ENCODE data around the gene RHD.
"Not testable (repeated sequence)": the region's sequence is repeated elsewhere in the genome, so short reads cannot be mapped to it uniquely, and the experiment has no call there.

Gene RHD

DNA sequence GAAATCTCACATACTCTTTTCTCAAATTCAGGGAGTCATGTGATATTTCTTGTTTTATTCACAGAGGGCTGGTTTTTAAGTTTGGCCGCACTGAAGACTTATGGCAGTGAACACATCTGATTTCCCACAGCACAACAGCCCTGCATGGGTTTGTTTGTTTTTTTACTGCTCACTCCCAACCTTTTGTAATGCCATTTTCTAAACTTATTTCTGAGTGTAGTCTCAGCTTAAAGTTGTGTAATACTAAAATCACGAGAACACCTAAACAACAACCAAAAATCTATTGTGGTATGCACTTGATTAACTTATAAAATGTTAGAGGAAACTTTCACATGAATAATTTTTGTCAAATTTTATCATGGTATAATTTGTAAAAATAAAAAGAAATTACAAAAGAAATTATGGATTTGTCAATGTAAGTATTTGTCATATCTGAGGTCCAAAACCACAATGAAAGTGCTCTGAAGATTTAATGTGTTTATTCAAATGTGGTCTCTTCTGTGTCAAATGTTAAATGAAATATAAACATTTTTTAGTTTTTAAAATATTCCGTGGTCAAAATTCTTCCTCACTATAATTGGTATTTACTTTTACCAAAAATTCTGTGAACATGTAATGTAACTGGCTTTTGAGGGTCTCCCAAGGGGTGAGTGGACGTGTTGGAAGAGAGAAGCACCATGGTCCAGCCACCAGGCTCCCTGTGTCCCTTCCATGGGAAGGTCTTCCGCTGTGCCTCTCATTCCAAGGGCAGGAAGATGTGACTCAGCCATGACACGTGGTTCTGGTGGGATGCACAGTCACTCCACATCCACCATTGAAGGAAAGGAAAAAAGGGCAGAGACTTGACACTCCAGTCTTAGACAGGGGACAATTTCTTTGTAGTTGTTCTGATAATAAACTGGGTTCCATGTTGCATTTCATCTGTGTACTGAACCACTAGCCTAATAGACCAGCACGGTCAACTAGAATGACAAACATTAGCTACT, 88.6 kb downstream of the RHD start:
- no peak for DNase-seq

DNA sequence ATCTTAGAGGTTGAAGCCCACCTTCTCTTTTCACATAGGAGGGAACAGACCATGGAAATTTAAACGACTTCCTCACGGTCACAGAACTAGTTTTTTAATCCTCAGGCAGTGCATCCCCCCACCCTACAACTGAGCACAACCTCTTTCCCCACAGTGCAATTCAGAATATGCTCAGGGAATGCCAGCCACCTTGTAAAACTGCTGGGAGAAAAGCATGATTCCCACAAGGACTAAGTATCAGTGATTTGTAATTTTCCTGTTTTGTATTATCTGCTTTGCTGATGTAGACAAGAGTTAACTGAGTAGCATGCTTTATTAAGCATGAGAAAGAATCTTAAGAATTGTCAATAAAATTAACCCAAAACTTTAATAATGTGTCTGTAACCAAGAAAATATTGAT, 89.6 kb downstream of the RHD start:
- DNase-seq = no peak

DNA sequence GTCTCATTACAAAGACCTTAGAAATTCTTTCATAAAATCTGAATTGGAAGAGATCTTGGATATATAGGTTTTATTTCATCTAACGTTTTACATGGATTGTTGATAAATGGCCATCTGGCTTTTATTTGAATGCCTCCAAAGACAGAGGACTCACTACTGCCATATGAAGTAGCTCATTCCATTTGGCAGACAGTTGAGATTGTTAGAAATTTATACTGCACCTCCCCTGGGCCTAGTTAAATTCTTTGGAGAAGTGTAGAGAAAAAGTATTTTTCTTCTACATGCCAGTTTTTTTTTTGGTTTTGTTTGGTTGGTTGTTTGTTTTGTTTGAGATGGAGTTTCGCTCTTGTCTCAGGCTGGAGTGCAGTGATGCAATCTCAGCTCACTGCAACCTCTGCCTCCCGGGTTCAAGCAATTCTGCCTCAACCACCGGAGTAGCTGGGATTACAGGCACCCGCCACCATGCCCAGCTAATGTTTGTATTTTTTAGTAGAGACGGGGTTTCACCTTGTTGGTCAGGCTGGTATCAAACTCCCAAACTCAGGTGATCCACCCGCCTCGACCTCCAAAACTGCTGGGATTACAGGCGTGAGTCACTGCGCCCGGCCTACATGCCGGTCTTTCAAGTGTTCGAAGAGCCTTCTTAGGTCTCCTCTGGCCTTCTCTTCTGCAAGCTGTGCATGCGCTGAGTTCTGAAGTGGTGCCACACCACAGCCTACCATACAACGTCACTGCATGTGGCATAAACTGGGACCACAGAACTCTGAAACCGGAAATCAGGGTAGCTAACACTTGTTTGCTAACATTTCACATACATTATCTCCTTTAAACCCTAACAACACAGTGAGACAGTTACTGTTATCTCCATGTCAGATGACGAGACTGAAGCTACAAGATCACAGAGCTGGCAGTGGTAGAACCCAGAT, 90.6 kb downstream of the RHD start:
- DNase-seq = not testable (repeated sequence)

DNA sequence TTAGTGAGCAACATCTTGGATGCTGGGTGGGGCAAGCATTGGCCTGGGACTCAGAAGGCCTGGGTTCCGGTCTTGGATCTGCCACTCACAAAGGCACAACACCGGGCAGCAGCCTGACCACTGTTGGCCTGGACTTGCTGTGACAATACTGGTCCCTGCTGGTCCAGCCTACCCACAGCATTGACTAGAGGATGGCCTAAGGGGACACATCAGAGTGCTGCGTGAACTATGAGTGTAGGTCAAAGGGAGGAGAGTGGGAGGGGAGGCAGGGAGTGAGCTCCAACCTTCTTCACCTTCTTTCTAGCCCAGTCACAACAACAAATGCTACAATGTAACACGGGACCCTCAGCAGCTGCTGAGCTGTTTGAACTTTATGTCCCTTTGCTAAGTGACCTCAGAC, 96.9 kb downstream of the RHD start:
- DNase-seq = no peak

DNA sequence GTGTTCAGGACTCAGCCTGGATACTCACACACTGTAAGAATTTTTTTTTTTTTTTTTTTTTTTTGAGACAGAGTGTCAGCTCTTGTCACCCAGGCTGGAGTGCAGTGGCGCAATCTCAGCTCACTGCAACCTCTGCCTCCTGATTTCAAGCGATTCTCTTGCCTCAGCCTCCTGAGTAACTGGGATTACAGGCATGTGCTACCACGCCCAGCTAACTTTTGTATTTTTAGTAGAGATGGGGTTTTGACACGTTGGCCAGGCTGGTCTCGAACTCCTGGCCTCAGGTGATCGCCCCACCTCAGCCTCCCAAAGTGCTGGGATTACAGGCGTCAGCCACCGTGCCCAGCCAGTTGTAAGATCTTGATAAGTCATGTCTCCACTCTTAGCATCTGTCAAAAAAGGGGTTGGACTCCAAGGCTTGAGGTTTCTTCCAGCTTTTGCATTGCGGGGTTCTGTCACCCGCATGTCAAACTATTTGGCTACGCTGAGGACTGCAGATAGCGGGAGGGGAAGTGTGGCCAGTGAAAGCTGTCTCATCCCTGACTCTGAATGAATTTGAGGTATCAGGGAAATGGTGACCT, 97.5 kb downstream of the RHD start:
- not testable (repeated sequence) for DNase-seq

DNA sequence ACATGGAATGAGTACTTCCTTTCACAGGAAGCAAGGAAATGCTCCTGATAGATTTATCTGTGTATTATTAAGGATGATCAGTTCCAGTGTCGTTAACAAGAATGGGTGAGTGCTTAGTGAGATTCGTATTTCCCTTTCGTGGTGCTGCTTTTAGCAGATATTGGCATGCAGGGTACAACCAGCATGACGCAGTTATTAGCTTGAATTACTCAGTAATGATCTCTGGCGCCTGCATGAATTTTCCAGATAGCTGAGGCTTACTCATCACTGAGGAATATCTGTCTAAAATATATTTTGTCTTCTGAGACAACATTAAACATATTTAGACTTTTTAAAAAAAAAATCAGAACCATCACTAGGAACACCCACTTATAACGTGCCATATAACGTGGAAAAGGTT, 99.4 kb downstream of the RHD start:
- not testable (repeated sequence) for DNase-seq

DNA sequence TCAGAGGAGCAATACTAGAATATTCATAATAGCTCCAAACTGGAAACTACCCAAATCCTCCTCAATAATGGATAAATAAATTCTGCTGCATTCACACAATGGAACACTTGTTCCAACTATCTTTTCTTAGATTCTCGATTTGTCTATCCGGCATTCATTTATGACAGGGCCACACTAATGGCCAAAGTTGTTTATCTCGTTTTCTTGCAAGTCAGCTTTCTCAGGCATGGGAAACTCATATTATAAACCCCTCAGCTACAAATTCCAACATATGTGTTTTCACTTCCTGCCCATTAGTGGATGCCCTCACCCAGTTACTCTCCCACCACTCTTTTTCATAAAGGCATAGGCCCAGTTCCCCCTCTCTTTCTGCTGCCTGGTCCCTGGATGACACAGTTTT, 106.1 kb downstream of the RHD start:
- not testable (repeated sequence) for DNase-seq

Data from stimulated activated naive CD4-positive, alpha-beta T cell (primary cell).